HT1080 (cell line): ENCODE data around the gene LRRTM4. TPM values are rescaled to one million over a fixed set of nuclear protein-coding genes. Genes with fewer than 3 reads are reported as not detected.

Source experiments
- DNase-seq: peaks from one replicate; pipeline ENCODE4 v3.0.0-alpha.2; 2015; ENCODE audit warnings: low read depth
- total RNA-seq: library from RNA; depleted of rRNA; stranded (reverse); fragments of >200 nt; shearing (Covaris generic); gene quantifications from 2 replicates; pipeline ENCODE4 v1.2.3, GENCODE V29; 2014

Gene LRRTM4
- total RNA-seq, 1 experiment from 2014 or later: 0.03 TPM

- DNase-seq: peak; percentile 9
These were observed 42.8 kb downstream of the LRRTM4 start for GRCh38 chr2:77479395-77479794.

GRCh38 chr2:77470096-77470495, 52.1 kb downstream of the LRRTM4 start:
- DNase-seq: no peak

DNA sequence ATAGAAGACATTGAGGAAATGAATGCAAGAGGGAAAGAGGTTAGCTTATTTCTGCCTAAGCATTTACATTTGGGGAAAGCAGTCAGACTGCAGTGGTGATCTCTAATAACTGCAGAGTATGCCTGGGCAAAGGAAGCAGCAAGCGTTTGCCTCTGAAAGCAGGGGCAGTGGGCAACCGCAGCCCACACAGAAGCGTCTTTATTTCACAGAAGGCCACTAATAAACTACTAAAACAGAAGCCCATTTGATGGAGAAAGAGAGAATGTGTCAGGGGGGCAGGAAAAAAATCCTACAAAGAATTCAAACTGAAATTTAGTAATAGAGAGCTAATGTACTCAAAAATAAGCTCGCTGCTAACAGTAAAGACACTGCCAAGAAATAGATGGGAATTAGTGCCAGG, 53.1 kb downstream of the LRRTM4 start:
- DNase-seq: no peak

DNA sequence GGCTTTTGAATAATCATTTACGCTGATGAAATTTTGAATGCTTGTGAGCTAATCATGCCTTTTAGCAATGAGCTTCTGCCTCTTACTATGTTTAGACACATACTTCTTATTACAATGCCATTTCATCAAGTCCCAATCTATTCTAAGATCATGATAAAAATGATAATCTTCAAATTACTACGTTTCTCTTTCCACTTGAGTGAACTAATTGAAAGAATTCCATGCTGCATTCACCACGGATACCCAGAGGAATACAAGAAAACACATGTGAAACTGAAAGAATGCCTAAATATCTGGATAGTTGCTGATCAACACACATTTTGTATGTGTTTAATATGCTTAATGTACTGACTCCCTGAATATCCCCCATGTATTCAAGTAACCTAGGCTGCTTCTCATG, 62.3 kb downstream of the LRRTM4 start:
- no peak for DNase-seq

DNA sequence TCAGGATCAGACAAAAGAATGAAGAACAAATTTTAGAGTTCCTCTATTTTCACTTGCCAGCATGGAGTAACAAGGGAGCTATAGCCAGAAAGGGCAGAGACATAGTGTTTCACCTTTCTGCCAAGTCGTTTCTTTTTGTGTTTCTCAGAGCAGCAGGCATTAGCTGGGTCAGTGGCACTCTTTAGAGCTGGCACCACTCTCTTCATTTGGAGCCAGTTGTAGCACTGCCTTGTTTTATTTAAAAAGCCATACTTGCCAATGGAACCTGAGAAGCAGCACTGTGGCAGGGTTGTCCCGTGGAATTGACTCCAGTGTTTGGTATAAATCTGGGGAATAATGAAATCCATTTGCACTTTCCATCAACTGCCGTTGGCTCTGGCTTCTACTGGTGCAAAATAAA, 64.0 kb downstream of the LRRTM4 start:
- DNase-seq: no peak

GRCh38 chr2:77457665-77458064, 64.5 kb downstream of the LRRTM4 start:
- no peak for DNase-seq

GRCh38 chr2:77443076-77443475, 79.1 kb downstream of the LRRTM4 start:
- peak; percentile 60 for DNase-seq

DNA sequence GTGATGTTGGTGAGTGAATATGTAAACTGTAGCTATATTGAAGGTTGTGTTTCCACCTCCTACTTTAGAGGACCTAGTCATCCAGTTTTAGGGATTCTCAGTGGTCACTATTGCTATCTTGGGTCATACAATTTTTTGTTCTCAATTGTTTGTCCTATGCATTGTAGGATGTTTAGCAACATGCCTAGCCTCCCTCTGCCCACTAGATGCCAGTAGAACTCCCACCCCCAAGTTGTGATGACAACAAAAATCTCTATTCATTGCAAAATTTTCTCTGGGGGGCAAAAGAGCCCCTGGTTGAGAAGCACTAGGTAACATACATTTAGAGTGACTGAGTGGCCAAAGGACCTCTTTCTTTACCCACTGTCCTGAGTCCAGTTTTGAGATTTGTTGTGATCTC, 87.3 kb downstream of the LRRTM4 start:
- DNase-seq: no peak

- no peak for DNase-seq
These were observed 93.2 kb downstream of the LRRTM4 start for GRCh38 chr2:77428946-77429345.

DNA sequence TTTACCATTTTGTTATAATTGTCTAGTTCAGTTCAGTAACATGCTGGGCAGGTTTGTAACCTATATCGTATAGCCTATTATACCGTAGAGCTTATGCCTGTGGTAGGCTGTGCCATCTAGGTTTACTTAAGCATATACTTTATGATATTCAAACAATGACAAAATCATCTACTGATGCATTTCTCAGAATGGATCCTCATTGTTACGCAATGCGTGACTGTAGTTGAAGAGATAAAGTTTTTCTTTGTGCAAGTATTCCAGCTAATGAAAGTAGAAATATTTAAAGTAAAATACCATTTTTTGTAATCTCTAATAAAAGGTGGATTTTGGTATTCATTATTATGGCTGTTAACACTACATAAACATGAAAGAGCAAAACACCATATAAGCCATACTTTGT, 100.2 kb downstream of the LRRTM4 start:
- no peak for DNase-seq

DNA sequence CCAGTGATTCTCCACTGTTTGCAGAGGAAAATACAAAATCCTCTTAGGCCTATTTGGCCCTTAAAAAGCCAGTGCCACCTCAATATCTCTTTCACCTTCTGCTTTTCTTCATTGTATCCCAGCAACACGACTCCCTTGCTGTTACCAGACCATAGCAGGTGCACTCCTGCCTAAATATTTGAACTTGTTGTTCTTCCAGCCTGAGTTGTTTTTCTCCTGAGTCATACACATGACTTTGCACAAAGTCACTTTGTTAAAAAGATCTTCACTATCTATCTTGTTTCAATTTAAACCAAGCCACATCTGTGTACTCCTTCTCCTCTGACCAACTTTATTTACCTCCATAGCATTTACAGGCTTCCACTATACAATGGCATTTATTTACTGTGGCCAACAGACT, 103.6 kb downstream of the LRRTM4 start:
- no peak for DNase-seq

DNA sequence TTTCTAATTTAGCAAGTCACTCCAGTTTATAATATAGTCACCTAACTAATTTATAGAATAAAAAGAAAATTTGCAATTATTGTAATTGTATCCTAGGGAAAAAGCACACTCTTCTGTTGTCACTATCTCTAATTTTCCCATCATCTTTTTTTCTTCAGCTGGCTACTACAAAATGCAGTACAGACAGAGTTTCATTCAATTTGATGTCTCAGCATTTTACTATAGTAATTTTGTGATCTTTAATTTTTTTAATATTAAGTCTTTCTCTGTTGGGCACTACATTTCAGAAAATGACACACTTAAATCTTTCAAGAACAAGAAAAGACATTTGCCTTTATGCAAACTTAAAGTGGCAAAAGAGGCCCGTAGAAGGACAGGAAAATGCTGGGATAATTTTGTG, 118.0 kb downstream of the LRRTM4 start:
- DNase-seq: no peak

- DNase-seq: no peak
These were observed 123.1 kb downstream of the LRRTM4 start for GRCh38 chr2:77398970-77399600.

GRCh38 chr2:77397763-77398162, 124.4 kb downstream of the LRRTM4 start:
- DNase-seq: peak; percentile 14

- DNase-seq: no peak
These were observed 127.2 kb downstream of the LRRTM4 start for GRCh38 chr2:77395011-77395410.

GRCh38 chr2:77391119-77391518, 131.1 kb downstream of the LRRTM4 start:
- no peak for DNase-seq

- DNase-seq: no peak
These were observed 134.9 kb downstream of the LRRTM4 start for GRCh38 chr2:77387324-77387723.

- DNase-seq: no peak
These were observed 149.5 kb downstream of the LRRTM4 start for GRCh38 chr2:77372636-77373035.

GRCh38 chr2:77370511-77370910, 151.7 kb downstream of the LRRTM4 start:
- DNase-seq: no peak

DNA sequence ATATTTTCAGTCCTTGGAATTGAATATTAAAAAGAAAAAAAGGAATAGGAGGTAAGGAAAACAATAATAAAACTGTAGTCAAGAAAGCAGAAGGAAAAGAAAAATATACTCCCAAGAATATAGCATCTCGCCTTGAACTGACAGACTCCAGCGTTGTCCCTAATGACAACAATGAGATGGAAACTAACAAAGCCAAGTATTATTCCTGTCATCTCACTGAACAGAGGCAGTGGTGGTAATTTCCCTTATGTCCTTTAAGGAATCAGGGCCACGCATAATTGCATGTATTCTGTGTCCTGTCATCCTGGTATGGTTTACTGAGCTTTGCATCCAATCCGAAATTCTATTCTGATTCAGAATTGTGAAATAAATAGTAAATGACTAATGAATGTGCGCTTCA, 158.9 kb downstream of the LRRTM4 start:
- no peak for DNase-seq

DNA sequence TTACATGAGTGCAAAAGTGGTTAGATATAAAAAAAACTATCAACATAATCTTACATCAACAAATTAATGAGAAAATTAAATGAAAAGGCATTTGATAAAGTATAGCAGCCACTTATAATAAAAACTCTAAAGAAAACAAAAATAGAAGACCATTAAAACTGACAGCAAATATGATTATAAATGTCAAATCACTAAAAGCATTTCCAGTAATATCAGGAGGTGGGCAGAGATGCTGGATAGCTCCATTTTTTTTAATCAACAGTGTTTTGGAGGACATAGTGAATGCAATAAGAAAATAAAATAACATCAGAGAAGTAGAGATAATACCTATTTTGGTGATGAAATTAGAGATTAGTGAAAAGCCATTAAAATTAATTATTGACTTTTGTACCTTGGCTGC, 173.4 kb downstream of the LRRTM4 start:
- no peak for DNase-seq

GRCh38 chr2:77336013-77336412, 186.2 kb downstream of the LRRTM4 start:
- no peak for DNase-seq

GRCh38 chr2:77328134-77328931, 193.8 kb downstream of the LRRTM4 start:
- DNase-seq: no peak
